Superior temporal gyrus (tissue), 1 donor: ENCODE data around the gene SYNPO2.

ENCODE experiments used
- DNase-seq: peaks from one replicate; pipeline ENCODE4 v3.0.0-alpha.2; 2016; ENCODE audit errors: extremely low spot score

The SYNPO2 gene

DNA sequence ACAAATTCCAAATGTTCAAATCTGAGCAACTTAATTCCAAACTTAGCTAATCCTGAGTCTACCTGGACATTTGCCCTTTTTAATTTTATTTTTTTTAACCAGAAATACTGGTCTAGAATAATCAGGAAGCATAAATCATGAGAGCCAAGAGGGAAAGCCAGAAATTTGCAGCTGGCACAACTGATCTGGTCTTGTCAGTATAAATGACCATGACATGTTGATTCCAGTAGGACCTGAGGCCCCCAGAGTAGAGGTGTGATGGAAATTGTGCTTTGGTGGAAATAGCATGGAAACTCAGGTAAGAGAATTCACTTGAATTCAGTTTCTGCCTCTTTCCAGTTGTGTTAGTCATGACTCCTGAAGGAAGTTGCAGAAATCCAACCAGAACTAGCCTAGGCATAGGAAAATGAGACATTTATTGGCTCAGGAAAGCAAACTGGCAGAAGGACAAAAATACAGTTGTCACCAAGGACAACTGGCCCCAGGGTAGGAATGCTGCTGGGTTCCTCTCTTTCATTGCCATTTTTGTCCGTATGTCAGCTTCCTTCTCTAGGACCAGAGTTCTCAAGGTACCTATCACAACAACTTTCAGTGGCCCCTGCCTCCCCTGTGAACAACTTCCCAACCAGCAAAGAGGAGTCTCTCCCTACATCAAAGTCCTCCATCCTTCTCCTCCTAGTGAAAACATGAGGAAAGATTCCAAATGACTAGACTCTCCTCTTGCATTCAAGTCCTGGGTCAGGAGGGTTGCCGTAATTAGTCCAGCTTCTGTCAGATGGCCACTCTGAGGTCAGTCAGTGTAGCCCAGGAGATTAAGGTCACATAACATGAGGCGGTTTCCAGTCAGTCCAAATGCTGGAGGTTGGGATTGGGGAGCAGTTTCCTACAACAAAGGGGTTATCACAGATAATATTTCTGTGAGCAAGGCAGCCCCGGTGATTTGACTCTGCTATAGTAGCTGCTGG is 217.7 kb downstream of the SYNPO2 start:
- DNase-seq = no peak

DNA sequence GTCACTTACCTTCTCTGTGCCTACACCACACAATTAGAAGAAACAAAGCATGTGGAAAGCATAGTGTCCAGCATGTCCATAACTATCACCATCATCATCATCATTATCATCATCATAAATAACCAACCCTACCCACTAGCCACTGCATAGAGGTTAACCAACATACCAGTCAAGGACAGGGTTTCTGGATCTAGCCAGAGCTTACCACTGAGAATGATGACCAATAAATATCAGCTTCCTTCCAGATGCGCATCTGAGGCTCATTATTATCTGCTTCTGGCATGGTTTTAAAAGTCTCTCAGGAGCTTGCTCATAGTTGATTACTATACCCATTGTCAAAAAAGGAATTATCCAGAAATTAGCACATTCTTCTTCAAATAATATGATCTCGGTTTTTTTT is 221.5 kb downstream of the SYNPO2 start:
- DNase-seq = no peak
